Measurements from ENCODE around the gene TTLL3. TPM values are rescaled to one million over a fixed set of nuclear protein-coding genes. Genes with fewer than 3 reads are reported as not detected.

TTLL3 gene
- total and polyA plus RNA-seq, 2 of the 13 experiments (the other 11 are each of a cell fraction or from before 2014, with no cell fraction given): 9.5 to 51.2 TPM

GRCh38 chr3:9862391-9863057 is 52.5 kb downstream of the TTLL3 start (continued):
- TF ChIP-seq ZBTB1 (CRISPR knock-in tag; IDR thresholded peaks at IDR 0.05; ENCODE audit: borderline replicate concordance) (no peak), GMEB2 (CRISPR knock-in tag; IDR thresholded peaks at IDR 0.05; ENCODE audit: low read depth) (no peak), PHF21A (CRISPR knock-in tag; IDR thresholded peaks at IDR 0.05) (peak; percentile 79), ZNF234 (CRISPR knock-in tag; conservative IDR thresholded peaks at IDR 0.05) (no peak), PBX2 (CRISPR knock-in tag; IDR thresholded peaks at IDR 0.05) (no peak), RFX3 (CRISPR knock-in tag; IDR thresholded peaks at IDR 0.05) (no peak; the same call in 1 of the 2 replicates), ZNF776 (CRISPR knock-in tag; IDR thresholded peaks at IDR 0.05) (no peak), GATA4 (IDR thresholded peaks at IDR 0.05; ENCODE audit: borderline replicate concordance, low read depth) (no peak), ZFYVE20 (CRISPR knock-in tag; IDR thresholded peaks at IDR 0.05; ENCODE audit: borderline replicate concordance, low read depth) (no peak), KMT2B (CRISPR knock-in tag; IDR thresholded peaks at IDR 0.05) (no peak), PATZ1 (CRISPR knock-in tag; IDR thresholded peaks at IDR 0.05) (peak; percentile 64), RAD21 (CRISPR knock-in tag; IDR thresholded peaks at IDR 0.05) (peak; percentile 98), TRIM24 (CRISPR knock-in tag; IDR thresholded peaks at IDR 0.05) (no peak), ZNF292 (CRISPR knock-in tag; IDR thresholded peaks at IDR 0.05; ENCODE audit: borderline replicate concordance, low read depth) (peak; percentile 41; the same call in 1 of the 2 replicates), ZNF232 (CRISPR knock-in tag; IDR thresholded peaks at IDR 0.05; ENCODE audit: borderline replicate concordance) (no peak), POGZ (CRISPR knock-in tag; IDR thresholded peaks at IDR 0.05) (no peak), ZNF205 (CRISPR knock-in tag; IDR thresholded peaks at IDR 0.05) (no peak), ZNF879 (CRISPR knock-in tag; IDR thresholded peaks at IDR 0.05) (no peak), BRCA1 (CRISPR knock-in tag; IDR thresholded peaks at IDR 0.05) (no peak; the same call in 1 of the 2 replicates), ATM (IDR thresholded peaks at IDR 0.05; ENCODE audit: borderline replicate concordance) (no peak), SRF (IDR thresholded peaks at IDR 0.05; ENCODE audit: low read depth, low read length) (no peak), BORCS8-MEF2B (CRISPR knock-in tag; IDR thresholded peaks at IDR 0.05) (peak; percentile 54; the same call in 1 of the 2 replicates)
- TF ChIP-seq, protein P1, sequence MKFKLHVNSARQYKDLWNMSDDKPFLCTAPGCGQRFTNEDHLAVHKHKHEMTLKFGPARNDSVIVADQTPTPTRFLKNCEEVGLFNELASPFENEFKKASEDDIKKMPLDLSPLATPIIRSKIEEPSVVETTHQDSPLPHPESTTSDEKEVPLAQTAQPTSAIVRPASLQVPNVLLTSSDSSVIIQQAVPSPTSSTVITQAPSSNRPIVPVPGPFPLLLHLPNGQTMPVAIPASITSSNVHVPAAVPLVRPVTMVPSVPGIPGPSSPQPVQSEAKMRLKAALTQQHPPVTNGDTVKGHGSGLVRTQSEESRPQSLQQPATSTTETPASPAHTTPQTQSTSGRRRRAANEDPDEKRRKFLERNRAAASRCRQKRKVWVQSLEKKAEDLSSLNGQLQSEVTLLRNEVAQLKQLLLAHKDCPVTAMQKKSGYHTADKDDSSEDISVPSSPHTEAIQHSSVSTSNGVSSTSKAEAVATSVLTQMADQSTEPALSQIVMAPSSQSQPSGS (CRISPR knock-in tag; IDR thresholded peaks at IDR 0.05): no peak
- TF ChIP-seq, protein P2, sequence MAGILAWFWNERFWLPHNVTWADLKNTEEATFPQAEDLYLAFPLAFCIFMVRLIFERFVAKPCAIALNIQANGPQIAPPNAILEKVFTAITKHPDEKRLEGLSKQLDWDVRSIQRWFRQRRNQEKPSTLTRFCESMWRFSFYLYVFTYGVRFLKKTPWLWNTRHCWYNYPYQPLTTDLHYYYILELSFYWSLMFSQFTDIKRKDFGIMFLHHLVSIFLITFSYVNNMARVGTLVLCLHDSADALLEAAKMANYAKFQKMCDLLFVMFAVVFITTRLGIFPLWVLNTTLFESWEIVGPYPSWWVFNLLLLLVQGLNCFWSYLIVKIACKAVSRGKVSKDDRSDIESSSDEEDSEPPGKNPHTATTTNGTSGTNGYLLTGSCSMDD (CRISPR knock-in tag; IDR thresholded peaks at IDR 0.05): no peak

Measured in HepG2 (cell line).